ENCODE measurements around the gene CLASRP. TPM values are rescaled to one million over a fixed set of nuclear protein-coding genes. Genes with fewer than 3 reads are reported as not detected.

The CLASRP gene
- total and polyA plus RNA-seq, 2 of the 8 experiments (the other 6 are each of a cell fraction or from before 2014, with no cell fraction given) = 22.3 to 71.7 TPM

DNA sequence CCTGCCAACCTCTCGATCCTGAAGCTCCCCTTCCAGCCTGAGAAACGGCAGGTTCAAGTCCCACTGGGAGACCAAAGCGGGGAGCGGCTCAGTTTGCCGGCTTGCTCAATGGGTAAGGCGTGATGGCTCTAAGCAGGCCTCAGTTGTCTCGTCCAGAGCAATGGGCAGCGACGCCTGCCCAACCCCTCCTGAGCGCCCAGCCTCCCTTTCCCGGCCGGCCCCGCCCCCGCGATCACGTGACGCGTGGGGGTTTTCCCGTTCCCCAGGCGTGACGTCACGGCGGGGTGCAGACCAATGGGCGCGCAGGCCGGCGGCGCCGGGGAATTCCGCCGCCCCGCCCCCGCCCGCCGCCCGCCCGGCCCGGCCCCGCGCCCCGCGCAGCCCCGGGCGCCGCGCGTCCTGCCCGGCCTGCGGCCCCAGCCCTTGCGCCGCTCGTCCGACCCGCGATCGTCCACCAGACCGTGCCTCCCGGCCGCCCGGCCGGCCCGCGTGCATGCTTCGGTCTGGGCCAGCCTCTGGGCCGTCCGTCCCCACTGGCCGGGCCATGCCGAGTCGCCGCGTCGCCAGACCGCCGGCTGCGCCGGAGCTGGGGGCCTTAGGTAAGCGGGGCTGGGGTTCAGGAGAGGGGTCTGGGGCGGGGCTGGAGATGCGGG lies 37.6 kb upstream of the CLASRP start, which contains the start of gene RELB (continued):
- TF ChIP-seq CEBPB (IDR thresholded peaks at IDR 0.05; ENCODE audit: low read depth, low read length) (no peak), BRCA1 (IDR thresholded peaks at IDR 0.05; ENCODE audit: low read depth, low read length) (no peak; the same call in 1 of the 2 replicates), TCF12 (IDR thresholded peaks at IDR 0.05; ENCODE audit: low read depth, low read length) (no peak), HDAC6 (IDR thresholded peaks at IDR 0.05; ENCODE audit: low read depth, low read length) (no peak), BCL11A (IDR thresholded peaks at IDR 0.05; ENCODE audit: low read depth in 2 of 2, low read length in 2 of 2) (no peak), SUZ12 (IDR thresholded peaks at IDR 0.05; ENCODE audit: low read length) (no peak), EZH2 (IDR thresholded peaks at IDR 0.05; ENCODE audit: low read depth, low read length, severe bottlenecking) (no peak), POLR2AphosphoS5 (IDR thresholded peaks at IDR 0.05; ENCODE audit: low read depth, low read length) (no peak; the same call in none of the 2 replicates), CTBP2 (IDR thresholded peaks at IDR 0.05; ENCODE audit: borderline replicate concordance, insufficient read depth, insufficient read length, low read length) (no peak), KDM5A (IDR thresholded peaks at IDR 0.05; ENCODE audit: low read length) (no peak), GTF2F1 (IDR thresholded peaks at IDR 0.05; ENCODE audit: borderline replicate concordance, low read depth, low read length) (peak; percentile 37), MAFK (IDR thresholded peaks at IDR 0.05; ENCODE audit: low read depth, low read length) (no peak), CBX8 (IDR thresholded peaks at IDR 0.05; ENCODE audit: borderline replicate concordance, low read depth, low read length) (no peak), BACH1 (IDR thresholded peaks at IDR 0.05; ENCODE audit: low read length) (no peak), YY1 (IDR thresholded peaks at IDR 0.05; ENCODE audit: low read depth, low read length) (no peak), TEAD4 (IDR thresholded peaks at IDR 0.05; ENCODE audit: low read depth, low read length) (no peak), JUN (IDR thresholded peaks at IDR 0.05; ENCODE audit: low read depth, low read length) (no peak), HDAC2 (IDR thresholded peaks at IDR 0.05; ENCODE audit: borderline replicate concordance in 1 of 2, low read depth in 2 of 2, low read length in 2 of 2) (peak in 1 of 2 experiments; percentile 70; a peak in 1 of 4 replicates), NANOG (IDR thresholded peaks at IDR 0.05; ENCODE audit: insufficient read depth, low read depth, low read length, poor library complexity, severe bottlenecking) (no peak)
- TF ChIP-seq, protein P1, sequence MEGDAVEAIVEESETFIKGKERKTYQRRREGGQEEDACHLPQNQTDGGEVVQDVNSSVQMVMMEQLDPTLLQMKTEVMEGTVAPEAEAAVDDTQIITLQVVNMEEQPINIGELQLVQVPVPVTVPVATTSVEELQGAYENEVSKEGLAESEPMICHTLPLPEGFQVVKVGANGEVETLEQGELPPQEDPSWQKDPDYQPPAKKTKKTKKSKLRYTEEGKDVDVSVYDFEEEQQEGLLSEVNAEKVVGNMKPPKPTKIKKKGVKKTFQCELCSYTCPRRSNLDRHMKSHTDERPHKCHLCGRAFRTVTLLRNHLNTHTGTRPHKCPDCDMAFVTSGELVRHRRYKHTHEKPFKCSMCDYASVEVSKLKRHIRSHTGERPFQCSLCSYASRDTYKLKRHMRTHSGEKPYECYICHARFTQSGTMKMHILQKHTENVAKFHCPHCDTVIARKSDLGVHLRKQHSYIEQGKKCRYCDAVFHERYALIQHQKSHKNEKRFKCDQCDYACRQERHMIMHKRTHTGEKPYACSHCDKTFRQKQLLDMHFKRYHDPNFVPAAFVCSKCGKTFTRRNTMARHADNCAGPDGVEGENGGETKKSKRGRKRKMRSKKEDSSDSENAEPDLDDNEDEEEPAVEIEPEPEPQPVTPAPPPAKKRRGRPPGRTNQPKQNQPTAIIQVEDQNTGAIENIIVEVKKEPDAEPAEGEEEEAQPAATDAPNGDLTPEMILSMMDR (IDR thresholded peaks at IDR 0.05; ENCODE audit: control extremely low read depth in 1 of 3, insufficient read depth in 1 of 3, low read depth in 1 of 3, low read length in 3 of 3) = no peak
- TF ChIP-seq, protein P2, sequence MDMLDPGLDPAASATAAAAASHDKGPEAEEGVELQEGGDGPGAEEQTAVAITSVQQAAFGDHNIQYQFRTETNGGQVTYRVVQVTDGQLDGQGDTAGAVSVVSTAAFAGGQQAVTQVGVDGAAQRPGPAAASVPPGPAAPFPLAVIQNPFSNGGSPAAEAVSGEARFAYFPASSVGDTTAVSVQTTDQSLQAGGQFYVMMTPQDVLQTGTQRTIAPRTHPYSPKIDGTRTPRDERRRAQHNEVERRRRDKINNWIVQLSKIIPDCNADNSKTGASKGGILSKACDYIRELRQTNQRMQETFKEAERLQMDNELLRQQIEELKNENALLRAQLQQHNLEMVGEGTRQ (IDR thresholded peaks at IDR 0.05; ENCODE audit: low read length) = peak; percentile 96

Data from H1 (cell line).